HTR-8/SVneo (cell line): ENCODE data around the gene GXYLT1.
A peak's percentile ranks its signal among the peaks of the same experiment; 100 is the strongest.
"Not testable (repeated sequence)": the region's sequence is repeated elsewhere in the genome, so short reads cannot be mapped to it uniquely, and the experiment has no call there.

Source experiments
- DNase-seq: peaks from one replicate; pipeline ENCODE4 v3.0.0; 2011; ENCODE audit warnings: low spot score, mixed read lengths; ENCODE audit not compliant: insufficient read length
- FAIRE-seq: peaks from 2 replicates; lab custom pipeline; 2011; peaks lifted over from hg19 to GRCh38; lab: Jason Lieb, UNC

GXYLT1 gene

GRCh38 chr12:42145552-42146215 is 1.0 kb upstream of the GXYLT1 start:
- DNase-seq (no peak), FAIRE-seq (no peak)

- DNase-seq (no peak), FAIRE-seq (no peak)
Observed at GRCh38 chr12:42145197-42145549, 499 bp upstream of the GXYLT1 start.

- no peak for DNase-seq
- FAIRE-seq, result no peak
Observed at GRCh38 chr12:42144158-42144407, 591 bp downstream of the GXYLT1 start.

- no peak for DNase-seq
- no peak for FAIRE-seq
Observed at GRCh38 chr12:42143452-42144157, 1.1 kb downstream of the GXYLT1 start.

GRCh38 chr12:42141981-42142606 is 2.6 kb downstream of the GXYLT1 start:
- DNase-seq, result no peak
- no peak for FAIRE-seq

GRCh38 chr12:42140901-42141300 is 3.8 kb downstream of the GXYLT1 start:
- FAIRE-seq (no peak), DNase-seq (peak; percentile 54)

GRCh38 chr12:42135259-42135814 is 9.3 kb downstream of the GXYLT1 start:
- DNase-seq, result no peak
- FAIRE-seq, result no peak

- FAIRE-seq (no peak), DNase-seq (no peak)
Observed at GRCh38 chr12:42130672-42131402, 13.8 kb downstream of the GXYLT1 start.

GRCh38 chr12:42129595-42130204 is 15.0 kb downstream of the GXYLT1 start:
- no peak for FAIRE-seq
- peak; percentile 46 for DNase-seq

- DNase-seq (no peak), FAIRE-seq (no peak)
Observed at GRCh38 chr12:42128888-42129287, 15.8 kb downstream of the GXYLT1 start.

- DNase-seq (no peak), FAIRE-seq (no peak)
Observed at GRCh38 chr12:42128327-42128726, 16.3 kb downstream of the GXYLT1 start.

GRCh38 chr12:42126963-42127362 is 17.7 kb downstream of the GXYLT1 start:
- no peak for DNase-seq
- no peak for FAIRE-seq

GRCh38 chr12:42125388-42125767 is 19.3 kb downstream of the GXYLT1 start:
- FAIRE-seq (no peak), DNase-seq (no peak)

GRCh38 chr12:42124764-42125387 is 19.8 kb downstream of the GXYLT1 start:
- DNase-seq, result no peak
- FAIRE-seq, result no peak

GRCh38 chr12:42119085-42119633 is 25.5 kb downstream of the GXYLT1 start:
- DNase-seq (no peak), FAIRE-seq (no peak)

- DNase-seq, result no peak
- no peak for FAIRE-seq
Observed at GRCh38 chr12:42118136-42118879, 26.4 kb downstream of the GXYLT1 start.

GRCh38 chr12:42109031-42109430 is 35.6 kb downstream of the GXYLT1 start:
- DNase-seq (no peak), FAIRE-seq (no peak)

- DNase-seq, FAIRE-seq: not testable (repeated sequence)
Observed at GRCh38 chr12:42106791-42107190, 37.9 kb downstream of the GXYLT1 start.

- no peak for FAIRE-seq
- DNase-seq, result no peak
Observed at GRCh38 chr12:42104784-42105183, 39.9 kb downstream of the GXYLT1 start.
